GM13976 (cell line): ENCODE results near the gene FDXR.
"Not testable (repeated sequence)": the region's sequence is repeated elsewhere in the genome, so short reads cannot be mapped to it uniquely, and the experiment has no call there.

Source experiments
- DNase-seq: peaks from one replicate; pipeline ENCODE4 v3.0.0; 2012; ENCODE audit warnings: low spot score
- CTCF ChIP-seq: IDR thresholded peaks from 2 replicates; pipeline ENCODE4 v1.5.1; 2012; ENCODE audit warnings: borderline replicate concordance, mild to moderate bottlenecking; ENCODE audit not compliant: insufficient read depth; ENCODE audit errors: extremely low read depth, missing control alignments, control extremely low read depth
- in situ Hi-C: fragments of 300-500 bp; cut with MboI; formaldehyde crosslinking; loops from one replicate; pipeline ENCODE4 v1.12.0; 2022; ENCODE audit warnings: low sequenced_read_pairs, mixed read lengths, inconsistent platforms; ENCODE audit not compliant: unreplicated experiment

The FDXR gene

GRCh38 chr17:74919440-74920305 is 46.9 kb upstream of the FDXR start:
- peak; percentile 58 for TF ChIP-seq CTCF
- in situ Hi-C loops, result loop anchor here (5.0 kb wide), 1 partner anchor 38 kb away; no protein-coding TSS in a partner anchor
- peak; percentile 83 for DNase-seq

- no peak for TF ChIP-seq CTCF
- in situ Hi-C loops, result no loop called here
- DNase-seq, result no peak
Measured at GRCh38 chr17:74918906-74919305, 46.1 kb upstream of the FDXR start.

- in situ Hi-C loops, result no loop called here
- DNase-seq, result no peak
- TF ChIP-seq CTCF, result no peak
Measured at GRCh38 chr17:74917430-74917829, 44.6 kb upstream of the FDXR start.

- no peak for DNase-seq
- in situ Hi-C loops, result no loop called here
- no peak for TF ChIP-seq CTCF
Measured at GRCh38 chr17:74916851-74917199, 44.0 kb upstream of the FDXR start.

- no peak for TF ChIP-seq CTCF
- in situ Hi-C loops, result no loop called here
- no peak for DNase-seq
Measured at GRCh38 chr17:74916136-74916850, 43.5 kb upstream of the FDXR start.

- DNase-seq, in situ Hi-C loops: not testable (repeated sequence)
Measured at GRCh38 chr17:74911423-74911822, 38.6 kb upstream of the FDXR start.

- DNase-seq, in situ Hi-C loops: not testable (repeated sequence)
Measured at GRCh38 chr17:74909097-74909496, 36.3 kb upstream of the FDXR start.

GRCh38 chr17:74907012-74907411 is 34.2 kb upstream of the FDXR start:
- in situ Hi-C loops, result no loop called here
- no peak for TF ChIP-seq CTCF
- no peak for DNase-seq

- in situ Hi-C loops, DNase-seq: not testable (repeated sequence)
Measured at GRCh38 chr17:74906214-74906793, 33.5 kb upstream of the FDXR start.
